Measurements from ENCODE around the gene HIC1.

HIC1 gene

GRCh38 chr17:2034157-2034556 lies 20.7 kb upstream of the HIC1 start:
- no peak overlapping the region for H3K4me3 ChIP-seq (ENCODE audit: low read depth, low read length)
- TF ChIP-seq CTCF (IDR thresholded peaks at IDR 0.05; ENCODE audit: borderline replicate concordance, insufficient read depth, low read depth, low read length): no peak

GRCh38 chr17:2034806-2035540 lies 19.9 kb upstream of the HIC1 start:
- TF ChIP-seq CTCF (IDR thresholded peaks at IDR 0.05; ENCODE audit: borderline replicate concordance, insufficient read depth, low read depth, low read length): no peak
- H3K4me3 ChIP-seq (ENCODE audit: low read depth, low read length): no peak overlapping the region

GRCh38 chr17:2035541-2036488 lies 19.1 kb upstream of the HIC1 start:
- H3K4me3 ChIP-seq (ENCODE audit: low read depth, low read length): no peak overlapping the region
- TF ChIP-seq CTCF (IDR thresholded peaks at IDR 0.05; ENCODE audit: borderline replicate concordance, insufficient read depth, low read depth, low read length): no peak

- no peak for TF ChIP-seq CTCF (IDR thresholded peaks at IDR 0.05; ENCODE audit: borderline replicate concordance, insufficient read depth, low read depth, low read length)
- H3K4me3 ChIP-seq (ENCODE audit: low read depth, low read length): no peak overlapping the region
Observed at GRCh38 chr17:2037155-2037554, 17.7 kb upstream of the HIC1 start.

- H3K4me3 ChIP-seq (ENCODE audit: low read depth, low read length): no peak overlapping the region
- TF ChIP-seq CTCF (IDR thresholded peaks at IDR 0.05; ENCODE audit: borderline replicate concordance, insufficient read depth, low read depth, low read length): no peak
Observed at GRCh38 chr17:2040219-2040827, 14.6 kb upstream of the HIC1 start.

GRCh38 chr17:2040942-2041560 lies 13.9 kb upstream of the HIC1 start:
- TF ChIP-seq CTCF (IDR thresholded peaks at IDR 0.05; ENCODE audit: borderline replicate concordance, insufficient read depth, low read depth, low read length): no peak

More at GRCh38 chr17:2040942-2041560, 13.9 kb upstream of the HIC1 start:
- H3K4me3 ChIP-seq (ENCODE audit: low read depth, low read length): peak overlapping the region; percentile 91
